GM18511 (cell line): Measurements from ENCODE around the gene ADIRF.
"Not testable (repeated sequence)": the region's sequence is repeated elsewhere in the genome, so short reads cannot be mapped to it uniquely, and the experiment has no call there.

Source experiments
- ATAC-seq: cut with Tn5 transposase; IDR thresholded peaks from one replicate; pipeline ENCODE4 v1.9.1; 2021; ENCODE audit warnings: mild to moderate bottlenecking, moderate library complexity; ENCODE audit not compliant: unreplicated experiment

The ADIRF gene

GRCh38 chr10:86945361-86946212 lies 22.7 kb upstream of the ADIRF start:
- no peak for ATAC-seq

- no peak for ATAC-seq
These were observed 21.8 kb upstream of the ADIRF start for GRCh38 chr10:86946213-86947155.

GRCh38 chr10:86947806-86948205 lies 20.5 kb upstream of the ADIRF start:
- ATAC-seq, result not testable (repeated sequence)

- no peak for ATAC-seq
These were observed 17.9 kb upstream of the ADIRF start for GRCh38 chr10:86950349-86950748.

- ATAC-seq, result no peak
These were observed 17.0 kb upstream of the ADIRF start for GRCh38 chr10:86951184-86951761.

GRCh38 chr10:86952106-86952505 lies 16.2 kb upstream of the ADIRF start:
- ATAC-seq, result no peak

- not testable (repeated sequence) for ATAC-seq
These were observed 15.6 kb upstream of the ADIRF start for GRCh38 chr10:86952697-86953096.

GRCh38 chr10:86953747-86954680 lies 14.3 kb upstream of the ADIRF start:
- ATAC-seq, result no peak

GRCh38 chr10:86954681-86955500 lies 13.4 kb upstream of the ADIRF start:
- no peak for ATAC-seq

- no peak for ATAC-seq
These were observed 12.6 kb upstream of the ADIRF start for GRCh38 chr10:86955501-86956194.

- no peak for ATAC-seq
These were observed 12.0 kb upstream of the ADIRF start for GRCh38 chr10:86956195-86956847.

GRCh38 chr10:86956848-86957448 lies 11.3 kb upstream of the ADIRF start:
- no peak for ATAC-seq

- ATAC-seq, result no peak
These were observed 10.7 kb upstream of the ADIRF start, which contains the start of gene MMRN2 for GRCh38 chr10:86957471-86958115. MMRN2 (minus strand) TSS chr10:86957615; CDS start chr10:86957541, 74 bp downstream.

GRCh38 chr10:86958116-86958900 lies 10.0 kb upstream of the ADIRF start, which contains the start of gene SNCG:
SNCG (plus strand) TSS chr10:86958599; CDS start chr10:86958698, 99 bp downstream.
- no peak for ATAC-seq

- ATAC-seq, result no peak
These were observed 9.2 kb upstream of the ADIRF start for GRCh38 chr10:86958901-86959736.

- no peak for ATAC-seq
These were observed 8.6 kb upstream of the ADIRF start for GRCh38 chr10:86959737-86960002.
